GM21528 (cell line): Measurements from ENCODE around the gene SPRYD4.

Experiments
- ATAC-seq: cut with Tn5 transposase; IDR thresholded peaks from one replicate; pipeline ENCODE4 v1.9.1; 2021; ENCODE audit warnings: mild to moderate bottlenecking, moderate library complexity; ENCODE audit not compliant: unreplicated experiment, low FRiP score

Gene SPRYD4

DNA sequence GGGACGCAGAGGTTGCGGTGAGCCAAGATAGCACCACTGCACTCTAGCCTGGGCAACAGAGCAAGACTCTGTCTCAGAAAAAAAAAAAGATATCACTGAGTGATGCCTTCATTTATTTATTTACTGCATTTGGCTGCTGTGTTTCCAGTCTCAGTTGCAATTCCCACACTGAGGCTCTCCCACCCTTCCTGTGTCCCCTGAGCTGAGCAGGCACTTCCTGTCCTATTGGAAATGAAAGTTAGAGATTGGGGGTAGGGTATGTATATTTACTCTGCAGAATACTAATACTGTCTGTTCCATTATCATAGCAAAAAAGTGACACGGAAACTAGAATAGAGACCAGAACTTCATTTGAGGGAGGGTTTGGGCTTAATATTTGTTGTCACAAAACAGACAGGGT is 51.7 kb downstream of the SPRYD4 start:
- no peak for ATAC-seq

DNA sequence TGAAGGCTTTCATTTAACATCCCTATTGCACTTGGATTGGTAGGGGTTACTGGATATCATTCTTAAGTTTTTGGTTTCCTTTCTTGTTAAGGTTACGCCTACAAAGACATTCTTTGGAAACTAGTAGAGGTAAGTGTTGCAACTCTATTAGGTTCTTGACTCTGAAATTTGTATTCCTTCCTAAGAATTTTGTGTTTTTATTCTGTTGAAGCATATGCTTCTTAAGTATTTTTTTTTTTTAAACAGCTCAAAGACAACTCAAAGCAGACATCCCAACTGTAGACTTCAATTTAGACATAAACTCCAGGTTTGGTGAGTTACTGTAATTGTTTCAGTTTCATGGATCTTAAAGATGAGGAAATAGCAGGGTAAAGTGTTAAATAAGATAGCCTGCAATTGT is 52.1 kb downstream of the SPRYD4 start:
- no peak for ATAC-seq

DNA sequence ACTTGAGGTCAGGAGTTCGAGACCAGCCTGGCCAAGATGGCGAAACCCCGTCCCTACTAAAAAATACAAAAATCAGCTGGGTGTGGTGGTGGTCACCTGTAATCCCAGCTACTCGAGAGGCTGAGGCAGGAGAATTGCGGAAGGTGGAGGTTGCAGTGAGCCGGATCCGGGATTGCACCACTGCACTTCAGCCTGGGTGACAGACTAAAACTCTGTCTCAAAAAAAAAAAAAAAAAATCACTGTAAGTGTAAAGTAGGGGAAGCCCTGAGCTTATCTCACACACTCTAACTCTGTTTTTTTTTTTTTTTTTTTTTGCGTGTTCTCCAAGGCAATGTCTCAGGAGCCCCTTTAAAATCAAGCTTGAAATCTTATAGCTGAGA is 52.8 kb downstream of the SPRYD4 start:
- no peak for ATAC-seq

DNA sequence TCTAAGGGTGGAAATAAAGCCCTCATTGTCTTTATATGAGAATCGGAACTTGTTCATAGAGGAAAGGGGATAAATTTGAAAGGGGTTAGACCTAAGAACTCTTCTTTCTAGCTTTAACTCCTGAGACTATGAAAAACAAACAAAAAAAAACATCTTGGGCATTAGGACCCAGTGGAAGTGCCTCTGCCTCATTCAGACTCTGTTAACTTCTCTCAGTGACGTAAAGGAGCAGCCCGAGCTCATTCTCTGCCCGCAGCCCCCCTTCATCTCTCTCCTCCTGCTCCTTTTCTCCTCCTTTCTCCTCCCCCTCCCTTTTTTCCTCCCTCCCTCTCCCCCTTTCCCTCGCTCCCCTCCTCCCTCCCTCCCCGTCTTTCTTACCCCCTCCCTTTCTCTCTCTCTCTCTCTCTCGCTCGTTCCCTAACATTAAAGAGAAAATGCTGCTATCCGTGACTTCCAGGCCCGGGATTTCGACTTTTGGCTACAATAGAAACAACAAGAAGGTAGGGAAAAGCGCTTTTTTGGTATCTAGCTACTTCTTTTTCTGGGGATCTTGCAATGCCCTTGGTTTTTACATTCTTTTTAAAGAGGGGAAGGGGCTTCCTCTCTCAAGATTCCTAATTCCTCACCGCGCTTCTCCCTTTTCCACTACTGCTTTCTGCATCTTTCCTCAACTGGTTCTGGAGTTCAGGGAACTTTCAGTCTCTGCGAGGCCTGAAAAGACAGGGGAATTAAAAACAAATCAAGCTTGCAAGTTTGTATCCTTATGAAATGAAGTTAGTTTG is 53.4 kb downstream of the SPRYD4 start, which contains the start of gene RBMS2:
TSS of gene RBMS2 (plus strand) at position 231 of the 782 bp plus-strand sequence. CDS start at position 435, 204 bp downstream.
- peak; percentile 55 for ATAC-seq

DNA sequence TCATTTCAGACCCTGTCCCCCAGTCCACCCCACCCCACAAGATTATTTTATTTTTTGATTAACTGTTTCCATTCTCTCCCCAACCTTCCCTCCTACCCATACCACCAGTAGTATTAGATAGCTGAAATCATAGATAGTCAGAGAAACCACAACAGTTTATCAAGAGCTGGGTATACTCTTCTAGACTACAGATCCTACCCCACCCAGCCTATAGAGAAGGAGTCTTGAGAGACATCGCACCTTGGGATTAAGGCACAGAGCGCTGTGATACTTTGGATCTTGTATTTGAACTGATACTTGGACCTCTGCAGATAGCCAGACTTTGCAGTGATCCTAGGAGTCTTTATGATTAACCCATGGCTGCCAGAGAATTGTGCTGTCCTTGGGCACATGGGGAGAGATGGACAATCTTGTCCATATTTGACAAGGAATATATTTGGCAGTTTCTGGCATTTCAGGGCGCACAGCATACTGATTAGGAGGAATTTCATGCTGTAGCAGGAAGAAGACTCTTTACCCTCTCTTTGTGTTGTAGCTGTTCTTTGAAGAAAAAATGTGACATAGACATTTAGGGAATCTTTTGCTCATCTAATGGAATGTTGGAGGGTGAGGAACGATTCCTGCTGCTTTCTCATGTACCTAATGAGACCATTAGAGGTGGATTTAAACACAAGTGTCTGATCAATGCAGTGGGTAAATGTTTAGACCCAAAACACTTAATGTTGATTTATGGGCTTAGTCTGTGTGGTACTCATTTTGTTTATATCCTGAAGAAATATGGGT is 54.2 kb downstream of the SPRYD4 start:
- no peak for ATAC-seq

DNA sequence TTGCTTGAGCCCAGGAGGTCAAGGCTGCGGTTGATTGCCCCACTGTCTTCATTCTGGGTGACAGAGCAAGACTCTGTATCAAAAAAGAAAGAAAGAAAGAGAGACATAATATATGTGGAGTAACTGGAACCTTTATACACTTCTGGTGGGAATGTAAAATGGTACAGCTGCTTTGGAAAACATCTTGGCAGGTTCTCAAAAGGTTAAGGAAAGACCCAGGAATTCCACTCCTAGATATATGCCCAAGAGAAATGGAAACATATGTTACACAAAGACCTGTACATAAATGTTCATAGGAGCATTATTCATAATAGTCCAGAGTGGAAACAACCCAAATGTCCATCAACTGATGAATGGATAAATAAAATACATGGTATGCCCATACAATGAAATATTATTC is 60.5 kb downstream of the SPRYD4 start:
- no peak for ATAC-seq
